NT2/D1 (cell line): ENCODE measurements around the gene ZNF467.

Source experiments
- DNase-seq: peaks from one replicate; pipeline ENCODE4 v3.0.0-alpha.2; 2011; ENCODE audit warnings: low read depth, low spot score
- H3K27me3 ChIP-seq: 2 replicates; pipeline ENCODE4 v1.6.0; 2011; ENCODE audit warnings: mild to moderate bottlenecking; ENCODE audit not compliant: insufficient read length, insufficient read depth
- H3K36me3 ChIP-seq: 2 replicates; pipeline ENCODE4 v1.6.1; 2011; ENCODE audit warnings: mild to moderate bottlenecking, low read length, mixed read lengths; ENCODE audit not compliant: insufficient read depth, insufficient read length
- H3K4me1 ChIP-seq: 2 replicates; pipeline ENCODE4 v1.5.1; 2011; ENCODE audit not compliant: insufficient read depth, insufficient read length
- H3K4me3 ChIP-seq: 2 replicates; pipeline ENCODE4 v1.5.1; 2011; ENCODE audit warnings: low read depth; ENCODE audit not compliant: insufficient read length
- H3K9ac ChIP-seq: 2 replicates; pipeline ENCODE4 v1.6.0; 2011; ENCODE audit warnings: low read depth; ENCODE audit not compliant: insufficient read length
- H3K9me3 ChIP-seq: 2 replicates; pipeline ENCODE4 v1.5.1; 2011; ENCODE audit warnings: mild to moderate bottlenecking, low read length; ENCODE audit not compliant: insufficient read depth
- SUZ12 ChIP-seq: IDR thresholded peaks from 2 replicates; pipeline ENCODE4 v1.6.1; 2011; ENCODE audit not compliant: insufficient read length, insufficient read depth; ENCODE audit errors: extremely low read depth
- YY1 ChIP-seq: IDR thresholded peaks from 2 replicates; pipeline ENCODE4 v1.6.1; 2011; ENCODE audit not compliant: insufficient read length, insufficient read depth
- ZNF274 ChIP-seq: IDR thresholded peaks from 2 replicates; pipeline ENCODE4 v1.6.1; 2011; ENCODE audit warnings: mild to moderate bottlenecking, low read depth, low read length

ZNF467 gene

DNA sequence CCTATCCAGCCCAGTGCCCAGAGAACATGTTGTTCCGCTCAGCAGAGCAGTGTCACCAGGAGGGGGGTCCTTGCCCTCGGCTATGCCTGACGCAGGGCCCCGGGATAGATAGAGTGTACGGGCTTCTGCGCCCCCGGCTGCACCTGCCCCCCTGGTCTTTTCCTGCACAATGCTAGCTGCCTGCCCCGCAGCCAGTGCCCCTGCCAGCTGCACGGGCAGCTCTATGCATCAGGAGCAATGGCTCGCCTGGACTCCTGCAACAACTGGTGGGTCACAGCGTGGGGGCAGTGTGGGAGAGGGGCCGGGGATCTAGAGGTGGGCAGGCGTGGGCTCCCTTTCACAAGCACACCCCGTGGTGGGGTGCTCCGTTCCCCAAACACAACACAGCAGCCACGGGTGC lies 33.3 kb upstream of the ZNF467 start:
- H3K4me3 ChIP-seq: no peak overlapping the region
- no peak overlapping the region for H3K9ac ChIP-seq
- H3K4me1 ChIP-seq: no peaks in the 10 kb centered on the region
- TF ChIP-seq SUZ12: no peak
- no peak for TF ChIP-seq ZNF274
- no peak for TF ChIP-seq YY1
- H3K27me3 ChIP-seq: no peaks in the 10 kb centered on the region
- no peaks in the 10 kb centered on the region for H3K9me3 ChIP-seq
- H3K36me3 ChIP-seq: no peaks in the 10 kb centered on the region
- DNase-seq: no peak

- Histone ChIP-seq H3K4me3 (no peak overlapping the region), H3K4me1 (no peaks in the 10 kb centered on the region), H3K36me3 (no peaks in the 10 kb centered on the region), H3K27me3 (no peaks in the 10 kb centered on the region), H3K9me3 (no peaks in the 10 kb centered on the region), H3K9ac (no peak overlapping the region)
- no peak for DNase-seq
- TF ChIP-seq SUZ12 (no peak), ZNF274 (no peak), YY1 (no peak)
Measured at GRCh38 chr7:149804106-149804505, 30.7 kb upstream of the ZNF467 start.

- Histone ChIP-seq H3K9ac (no peak overlapping the region), H3K9me3 (no peaks in the 10 kb centered on the region), H3K36me3 (no peaks in the 10 kb centered on the region), H3K4me3 (no peak overlapping the region), H3K27me3 (no peaks in the 10 kb centered on the region), H3K4me1 (no peaks in the 10 kb centered on the region)
- TF ChIP-seq ZNF274: no peak
- TF ChIP-seq YY1: no peak
- TF ChIP-seq SUZ12: no peak
- no peak for DNase-seq
Measured at GRCh38 chr7:149803551-149804074, 30.2 kb upstream of the ZNF467 start.

- no peak for DNase-seq
Measured at GRCh38 chr7:149802966-149803365, 29.6 kb upstream of the ZNF467 start.

GRCh38 chr7:149801816-149802215 lies 28.4 kb upstream of the ZNF467 start:
- no peaks in the 10 kb centered on the region for H3K9me3 ChIP-seq
- no peaks in the 10 kb centered on the region for H3K27me3 ChIP-seq
- no peak for DNase-seq
- no peaks in the 10 kb centered on the region for H3K36me3 ChIP-seq
- peaks cover 2% of the 10 kb centered on the region for H3K4me1 ChIP-seq
- no peak overlapping the region for H3K4me3 ChIP-seq
- TF ChIP-seq SUZ12: no peak
- no peak for TF ChIP-seq ZNF274
- no peak for TF ChIP-seq YY1
- H3K9ac ChIP-seq: no peak overlapping the region

More at GRCh38 chr7:149802966-149803365, 29.6 kb upstream of the ZNF467 start:
- Histone ChIP-seq H3K4me1 (peaks cover 2% of the 10 kb centered on the region), H3K4me3 (no peak overlapping the region), H3K9me3 (no peaks in the 10 kb centered on the region), H3K9ac (no peak overlapping the region), H3K36me3 (no peaks in the 10 kb centered on the region), H3K27me3 (no peaks in the 10 kb centered on the region)
- TF ChIP-seq SUZ12: no peak
- TF ChIP-seq ZNF274: no peak
- TF ChIP-seq YY1: no peak

DNA sequence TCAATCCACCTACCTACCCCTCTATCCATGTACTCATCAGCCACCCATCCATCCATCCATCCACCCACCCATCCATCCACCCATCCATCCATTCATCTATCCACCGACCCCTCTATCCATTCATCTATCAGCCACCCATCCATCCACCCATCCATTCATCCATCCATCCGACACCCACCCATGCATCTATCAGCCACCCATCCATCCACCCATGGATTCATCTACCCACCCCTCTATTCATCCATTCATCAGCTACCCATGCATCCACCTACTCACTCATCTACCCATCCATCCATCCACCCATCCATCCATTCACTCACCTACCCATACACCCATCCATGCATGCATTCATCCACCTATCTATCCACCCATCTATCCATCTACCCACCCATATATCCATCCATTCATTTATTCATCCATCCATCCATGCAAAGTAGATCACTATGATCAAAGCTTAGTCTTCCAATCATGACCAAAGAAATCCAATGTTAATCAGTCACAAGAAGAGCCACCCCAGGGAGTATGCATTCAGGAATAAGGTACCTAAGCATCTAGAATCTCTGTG lies 27.7 kb upstream of the ZNF467 start:
- TF ChIP-seq YY1: no peak
- no peak for TF ChIP-seq SUZ12
- TF ChIP-seq ZNF274: no peak
- H3K9ac ChIP-seq: no peak overlapping the region
- peaks cover 2% of the 10 kb centered on the region for H3K4me1 ChIP-seq
- H3K27me3 ChIP-seq: no peaks in the 10 kb centered on the region
- H3K9me3 ChIP-seq: no peaks in the 10 kb centered on the region
- H3K4me3 ChIP-seq: no peak overlapping the region
- no peak for DNase-seq
- no peaks in the 10 kb centered on the region for H3K36me3 ChIP-seq

DNA sequence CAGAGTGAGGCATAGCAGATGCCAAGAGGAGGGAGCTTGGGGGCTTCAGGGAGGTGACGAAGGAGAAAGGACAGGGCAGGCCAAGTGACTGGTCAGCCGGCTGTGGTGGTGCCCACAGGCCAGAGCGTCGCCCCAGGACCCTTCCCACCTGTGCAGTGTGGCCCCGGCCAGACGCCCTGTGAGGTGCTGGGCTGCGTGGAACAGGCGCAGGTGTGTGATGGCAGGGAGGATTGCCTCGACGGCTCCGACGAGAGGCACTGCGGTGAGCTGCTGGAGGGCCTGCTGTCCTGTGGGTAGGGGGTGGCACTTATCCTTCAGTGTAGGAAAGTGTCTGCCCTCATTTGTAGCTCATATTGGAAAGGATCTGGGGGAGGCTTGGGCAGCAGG lies 26.8 kb upstream of the ZNF467 start:
- Histone ChIP-seq H3K4me1 (peaks cover 2% of the 10 kb centered on the region), H3K9me3 (no peaks in the 10 kb centered on the region), H3K4me3 (no peak overlapping the region), H3K36me3 (no peaks in the 10 kb centered on the region), H3K27me3 (no peaks in the 10 kb centered on the region), H3K9ac (no peak overlapping the region)
- no peak for DNase-seq
- TF ChIP-seq SUZ12 (no peak), YY1 (no peak), ZNF274 (no peak)
